Ishikawa (cell line): ENCODE measurements around the gene IL17RA.

ENCODE experiments used
- CREB1 ChIP-seq: IDR thresholded peaks from 2 replicates; pipeline ENCODE4 v1.6.1; 2012; ENCODE audit warnings: low read depth
- EGR1 ChIP-seq: IDR thresholded peaks from 2 replicates; pipeline ENCODE4 v1.6.1; 2012
- EP300 ChIP-seq: IDR thresholded peaks from 2 replicates; pipeline ENCODE4 v1.6.1; 2012; ENCODE audit warnings: borderline replicate concordance
- FOXM1 ChIP-seq: IDR thresholded peaks from 2 replicates; pipeline ENCODE4 v1.6.1; 2012; ENCODE audit warnings: low read depth, borderline replicate concordance
- RAD21 ChIP-seq: IDR thresholded peaks from 2 replicates; pipeline ENCODE4 v1.6.1; 2012; ENCODE audit warnings: low read depth
- REST ChIP-seq: IDR thresholded peaks from 2 replicates; pipeline ENCODE4 v1.6.1; 2012; ENCODE audit warnings: low read depth, mild to moderate bottlenecking
- TAF1 ChIP-seq: IDR thresholded peaks from 2 replicates; pipeline ENCODE4 v1.6.1; 2012; ENCODE audit warnings: low read depth, mild to moderate bottlenecking
- TCF12 ChIP-seq: IDR thresholded peaks from 2 replicates; pipeline ENCODE4 v1.6.1; 2012; ENCODE audit warnings: low read depth
- YY1 ChIP-seq: IDR thresholded peaks from 2 replicates; pipeline ENCODE4 v1.6.1; 2012; ENCODE audit warnings: low read depth
- ZBTB7A ChIP-seq: IDR thresholded peaks from 2 replicates; pipeline ENCODE4 v1.6.1; 2012; ENCODE audit warnings: low read depth
- TF ChIP-seq, protein P1 (sequence below): IDR thresholded peaks from 2 replicates; pipeline ENCODE4 v1.6.1; 2012
- TF ChIP-seq, protein P2 (sequence below): IDR thresholded peaks from 2 replicates; pipeline ENCODE4 v1.6.1; 2012

DNA sequence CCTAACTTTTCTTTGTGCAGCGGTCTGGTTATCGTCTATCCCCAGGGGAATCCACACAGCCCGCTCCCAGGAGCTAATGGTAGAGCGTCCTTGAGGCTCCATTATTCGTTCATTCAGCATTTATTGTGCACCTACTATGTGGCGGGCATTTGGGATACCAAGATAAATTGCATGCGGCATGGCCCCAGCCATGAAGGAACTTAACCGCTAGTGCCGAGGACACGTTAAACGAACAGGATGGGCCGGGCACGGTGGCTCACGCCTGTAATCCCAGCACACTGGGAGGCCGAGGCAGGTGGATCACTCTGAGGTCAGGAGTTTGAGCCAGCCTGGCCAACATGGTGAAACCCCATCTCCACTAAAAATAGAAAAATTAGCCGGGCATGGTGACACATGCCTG, 25.2 kb downstream of the IL17RA start:
- TF ChIP-seq TCF12 (no peak), EP300 (no peak), RAD21 (no peak), CREB1 (no peak), YY1 (no peak), REST (no peak), ZBTB7A (no peak), EGR1 (no peak), TAF1 (no peak), FOXM1 (no peak)
- TF ChIP-seq, protein P1, sequence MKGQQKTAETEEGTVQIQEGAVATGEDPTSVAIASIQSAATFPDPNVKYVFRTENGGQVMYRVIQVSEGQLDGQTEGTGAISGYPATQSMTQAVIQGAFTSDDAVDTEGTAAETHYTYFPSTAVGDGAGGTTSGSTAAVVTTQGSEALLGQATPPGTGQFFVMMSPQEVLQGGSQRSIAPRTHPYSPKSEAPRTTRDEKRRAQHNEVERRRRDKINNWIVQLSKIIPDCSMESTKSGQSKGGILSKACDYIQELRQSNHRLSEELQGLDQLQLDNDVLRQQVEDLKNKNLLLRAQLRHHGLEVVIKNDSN = no peak
- TF ChIP-seq, protein P2, sequence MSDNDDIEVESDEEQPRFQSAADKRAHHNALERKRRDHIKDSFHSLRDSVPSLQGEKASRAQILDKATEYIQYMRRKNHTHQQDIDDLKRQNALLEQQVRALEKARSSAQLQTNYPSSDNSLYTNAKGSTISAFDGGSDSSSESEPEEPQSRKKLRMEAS = no peak
